Common myeloid progenitor, CD34-positive (primary cell): ENCODE results near the gene ERGIC2.

Source experiments
- CTCF ChIA-PET: fragments of 350-600 bp; sonication (Branson Sonifier 250); formaldehyde crosslinking; loops from one replicate; lab custom pipeline; 2021; ENCODE audit warnings: antibody characterized with exemption; lab: Charles Lee
- POLR2A ChIA-PET: fragments of 350-600 bp; sonication (Branson Sonifier 250); formaldehyde crosslinking; loops from one replicate; lab custom pipeline; 2021; ENCODE audit warnings: antibody characterized with exemption; lab: Charles Lee
- DNase-seq, 3 donors: peaks; one replicate each; pipeline versions ENCODE4 v3.0.0 to v3.0.0-alpha.2; 2013
- H3K27ac ChIP-seq, 2 experiments: 1 replicate in 1 of 2; 2 replicates in 1 of 2; pipeline ENCODE4 v1.7.0; 2013; ENCODE audit warnings: inconsistent platforms in 2 of 2, low read length in 2 of 2, mild to moderate bottlenecking in 2 of 2, low read depth in 1 of 2, moderate library complexity in 1 of 2; ENCODE audit not compliant: severe bottlenecking in 2 of 2, insufficient read depth in 1 of 2, poor library complexity in 1 of 2
- H3K27me3 ChIP-seq, 5 experiments: replicated peaks in 2 of 5; 1 replicate in 3 of 5; 2 replicates in 2 of 5; pipeline versions ENCODE4 v1.6.1 to v1.7.0; 2013; ENCODE audit warnings: low read length in 4 of 5, mild to moderate bottlenecking in 2 of 5, moderate library complexity in 2 of 5, inconsistent platforms in 1 of 5; ENCODE audit not compliant: insufficient read depth in 5 of 5, control insufficient read depth in 4 of 5
- H3K36me3 ChIP-seq, 4 experiments: 1 replicate in 2 of 4; 2 replicates in 2 of 4; pipeline versions ENCODE4 v1.6.1 to v1.7.0; 2013; ENCODE audit warnings: low read length in 3 of 4, control low read depth in 1 of 4, mild to moderate bottlenecking in 1 of 4; ENCODE audit not compliant: control insufficient read depth in 4 of 4, insufficient read depth in 4 of 4
- H3K4me1 ChIP-seq, 4 experiments: 1 replicate in 3 of 4; 2 replicates in 1 of 4; pipeline versions ENCODE4 v1.6.1 to v1.7.1; 2013; ENCODE audit warnings: low read length in 3 of 4, mild to moderate bottlenecking in 3 of 4, control low read depth in 1 of 4, inconsistent platforms in 1 of 4, moderate library complexity in 1 of 4; ENCODE audit not compliant: control insufficient read depth in 4 of 4, insufficient read depth in 4 of 4; ENCODE audit errors: control extremely low read depth in 1 of 4
- H3K4me3 ChIP-seq, 7 experiments: 1 replicate in 4 of 7; 2 replicates in 3 of 7; pipeline versions ENCODE4 v1.5.1 to v1.7.0; 2013; ENCODE audit warnings: mild to moderate bottlenecking in 7 of 7, low read length in 6 of 7, moderate library complexity in 6 of 7, inconsistent platforms in 2 of 7, low read depth in 2 of 7, control low read depth in 1 of 7; ENCODE audit not compliant: insufficient read depth in 4 of 7, control insufficient read depth in 1 of 7; ENCODE audit errors: extremely low read depth in 1 of 7
- H3K9me3 ChIP-seq, 5 experiments: 1 replicate in 4 of 5; 2 replicates in 1 of 5; pipeline versions ENCODE4 v1.6.1 to v1.7.1; 2013; ENCODE audit warnings: low read length in 4 of 5, mild to moderate bottlenecking in 2 of 5, inconsistent platforms in 1 of 5, low read depth in 1 of 5, moderate library complexity in 1 of 5; ENCODE audit not compliant: control insufficient read depth in 4 of 5, insufficient read depth in 2 of 5; ENCODE audit errors: control extremely low read depth in 1 of 5
- WGBS: methylation state at CpG from one replicate; pipeline ENCODE4 v1.1.5; 2013; ENCODE audit not compliant: insufficient coverage; 5-methylcytosine and 5-hydroxymethylcytosine counted together

ERGIC2 gene

DNA sequence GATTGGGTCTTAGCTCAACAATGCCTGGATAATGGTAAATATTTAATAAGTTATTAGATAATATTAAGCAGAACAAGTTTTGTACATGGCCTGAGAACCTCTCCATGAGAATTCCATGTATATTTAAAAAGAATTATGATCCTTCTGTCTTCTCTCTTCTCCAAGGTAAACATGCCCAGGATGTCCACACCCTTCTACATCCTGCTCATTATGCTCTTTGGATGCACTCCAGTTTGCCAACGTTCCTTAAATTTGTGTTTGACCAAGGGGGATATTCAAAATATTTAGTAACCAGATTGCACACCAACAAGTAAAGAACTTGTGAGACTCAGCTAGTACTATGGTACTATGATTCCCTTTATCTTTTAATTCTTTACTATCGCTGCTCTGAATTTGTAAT, 44.8 kb upstream of the ERGIC2 start:
- POLR2A ChIA-PET = no interaction called here
- WGBS = 83% methylated on average over 1 of the region's 2 CpGs

DNA sequence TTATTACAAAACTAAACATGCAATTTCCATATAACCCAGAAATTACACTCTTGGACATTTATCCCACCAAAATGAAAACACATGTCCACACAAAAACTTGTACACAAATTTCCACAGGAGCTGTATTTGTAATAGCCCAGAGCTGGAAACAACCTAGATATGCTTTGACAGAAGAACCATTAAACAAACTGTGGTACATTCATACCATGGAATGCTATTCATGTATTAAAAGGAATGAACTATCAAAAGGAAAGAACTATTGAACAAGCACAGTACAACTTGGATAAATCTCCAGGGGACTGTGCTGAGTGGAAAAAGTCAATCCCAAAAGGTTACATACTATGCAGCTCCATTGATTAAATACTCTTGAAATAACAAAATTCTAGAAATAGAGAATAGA, 35.8 kb upstream of the ERGIC2 start:
- no peak overlapping the region for H3K4me3 ChIP-seq
- no peaks in the 10 kb centered on the region for H3K36me3 ChIP-seq
- POLR2A ChIA-PET = no interaction called here
- peaks cover 0 to 15% (median 0%) of the 10 kb centered on the region in 5 experiments for H3K27me3 ChIP-seq
- H3K4me1 ChIP-seq = no peaks in the 10 kb centered on the region
- no peak overlapping the region for H3K27ac ChIP-seq
- CTCF ChIA-PET = no interaction called here
- no peak for DNase-seq
- peaks cover 0 to 2% (median 0%) of the 10 kb centered on the region in 5 experiments for H3K9me3 ChIP-seq

More for the DNA sequence above, 44.8 kb upstream of the ERGIC2 start:
- CTCF ChIA-PET = no interaction called here
- DNase-seq = no peak
- no peak overlapping the region for H3K4me3 ChIP-seq
- H3K4me1 ChIP-seq = peaks cover 0 to 7% (median 6%) of the 10 kb centered on the region in 4 experiments
- no peaks in the 10 kb centered on the region for H3K36me3 ChIP-seq
- H3K27ac ChIP-seq = no peak overlapping the region
- peaks cover 0 to 3% (median 0%) of the 10 kb centered on the region in 5 experiments for H3K27me3 ChIP-seq
- no peaks in the 10 kb centered on the region for H3K9me3 ChIP-seq

DNA sequence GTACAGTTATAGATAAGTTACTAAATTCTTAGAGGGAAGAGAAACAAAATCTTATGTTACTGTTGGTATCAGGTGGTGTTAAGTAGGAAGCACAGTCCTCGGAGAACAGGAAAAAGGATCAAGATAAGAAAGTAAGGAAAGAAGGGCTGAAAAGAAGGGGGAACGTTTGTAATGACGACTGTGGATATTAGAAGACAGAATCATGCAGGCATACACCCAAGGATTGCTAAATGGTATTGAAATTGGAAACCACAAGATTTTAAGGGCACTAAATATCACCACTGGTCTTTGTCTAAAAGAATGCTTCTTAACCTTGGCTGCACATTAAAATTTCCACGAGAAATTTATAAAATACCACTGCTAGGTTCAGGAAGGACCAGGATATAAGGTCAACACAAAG, 34.1 kb upstream of the ERGIC2 start:
- Histone ChIP-seq H3K27me3 (peaks cover 0 to 12% (median 0%) of the 10 kb centered on the region in 5 experiments), H3K4me3 (no peak overlapping the region), H3K9me3 (peaks cover 0 to 2% (median 0%) of the 10 kb centered on the region in 5 experiments), H3K36me3 (no peaks in the 10 kb centered on the region), H3K4me1 (no peaks in the 10 kb centered on the region), H3K27ac (no peak overlapping the region)
- ChIA-PET CTCF (no interaction called here), POLR2A (no interaction called here)
- 49% methylated on average over 4 of the region's 4 CpGs for WGBS
- no peak for DNase-seq

DNA sequence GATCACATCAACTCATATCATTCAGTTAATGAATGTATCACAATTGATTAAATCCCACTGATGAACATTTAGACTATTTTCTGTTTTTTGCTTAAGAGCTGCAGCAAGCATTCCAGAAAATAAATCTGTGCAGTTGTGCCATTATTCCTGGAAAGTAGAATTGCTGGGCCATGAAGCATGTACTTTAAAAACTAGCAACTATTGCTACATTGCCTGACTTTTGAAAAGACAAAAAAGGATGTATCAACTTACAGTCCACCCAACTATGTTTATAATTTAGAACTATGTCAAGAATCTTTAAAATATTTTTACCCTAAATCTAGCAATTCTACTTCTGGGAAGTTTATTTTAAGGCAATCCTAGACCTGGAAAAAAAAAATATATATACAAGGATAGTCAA, 33.4 kb upstream of the ERGIC2 start:
- no peaks in the 10 kb centered on the region for H3K36me3 ChIP-seq
- no peak overlapping the region for H3K27ac ChIP-seq
- ChIA-PET POLR2A (no interaction called here), CTCF (no interaction called here)
- H3K27me3 ChIP-seq = peaks cover 0 to 12% (median 0%) of the 10 kb centered on the region in 5 experiments
- H3K4me3 ChIP-seq = no peak overlapping the region
- H3K9me3 ChIP-seq = peaks cover 0 to 2% (median 0%) of the 10 kb centered on the region in 5 experiments
- no peaks in the 10 kb centered on the region for H3K4me1 ChIP-seq
- DNase-seq = no peak

DNA sequence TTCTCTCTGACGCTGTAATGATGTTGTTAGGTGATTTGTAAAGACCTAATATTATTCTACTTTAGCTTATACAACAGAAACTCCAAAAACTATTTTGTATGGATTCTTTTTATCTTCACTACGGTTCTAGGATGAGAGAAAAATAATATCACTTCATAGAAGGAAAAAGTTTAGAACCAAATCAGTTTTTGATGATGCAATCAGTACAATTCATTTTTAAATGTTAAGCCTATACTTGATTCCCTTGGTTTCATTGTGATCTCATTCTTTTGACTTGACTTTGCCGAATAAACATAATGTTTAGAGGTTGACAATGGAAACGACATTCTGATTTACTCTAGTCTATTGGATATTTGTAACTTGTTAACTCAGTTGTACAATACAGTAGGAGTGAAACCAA, 24.6 kb upstream of the ERGIC2 start:
- H3K4me3 ChIP-seq = no peak overlapping the region
- POLR2A ChIA-PET = no interaction called here
- H3K36me3 ChIP-seq = no peaks in the 10 kb centered on the region
- no peaks in the 10 kb centered on the region for H3K9me3 ChIP-seq
- no peaks in the 10 kb centered on the region for H3K4me1 ChIP-seq
- CTCF ChIA-PET = no interaction called here
- no CpG with 5 or more reads among the region's 4 CpGs for WGBS
- H3K27ac ChIP-seq = no peak overlapping the region
- no peak for DNase-seq
- H3K27me3 ChIP-seq = peaks cover 0 to 1% (median 0%) of the 10 kb centered on the region in 5 experiments

DNA sequence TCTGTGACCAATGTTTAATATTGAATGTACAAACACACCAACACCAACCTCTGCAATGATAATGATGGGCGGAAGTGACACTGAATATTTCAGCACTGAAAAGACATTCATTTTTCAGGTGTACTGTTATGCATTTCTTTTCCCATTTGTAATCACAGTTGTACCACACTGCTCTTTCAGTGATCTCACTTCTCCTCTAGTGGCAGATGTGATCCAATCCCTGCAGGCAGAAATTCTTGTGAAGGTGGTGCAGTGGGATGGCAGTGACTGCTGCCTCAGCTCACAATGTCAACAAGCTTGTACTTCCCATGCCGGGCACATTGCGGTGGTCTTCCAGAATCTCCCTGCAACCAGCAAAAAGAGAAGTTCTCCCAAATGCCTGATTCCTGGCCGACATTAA, 23.0 kb upstream of the ERGIC2 start:
- POLR2A ChIA-PET = no interaction called here
- Histone ChIP-seq H3K4me3 (no peak overlapping the region), H3K27me3 (peaks cover 0 to 1% (median 0%) of the 10 kb centered on the region in 5 experiments), H3K27ac (no peak overlapping the region), H3K36me3 (no peaks in the 10 kb centered on the region), H3K9me3 (no peaks in the 10 kb centered on the region), H3K4me1 (no peaks in the 10 kb centered on the region)
- CTCF ChIA-PET = no interaction called here
- WGBS = 63% methylated on average over 4 of the region's 4 CpGs
- no peak for DNase-seq

DNA sequence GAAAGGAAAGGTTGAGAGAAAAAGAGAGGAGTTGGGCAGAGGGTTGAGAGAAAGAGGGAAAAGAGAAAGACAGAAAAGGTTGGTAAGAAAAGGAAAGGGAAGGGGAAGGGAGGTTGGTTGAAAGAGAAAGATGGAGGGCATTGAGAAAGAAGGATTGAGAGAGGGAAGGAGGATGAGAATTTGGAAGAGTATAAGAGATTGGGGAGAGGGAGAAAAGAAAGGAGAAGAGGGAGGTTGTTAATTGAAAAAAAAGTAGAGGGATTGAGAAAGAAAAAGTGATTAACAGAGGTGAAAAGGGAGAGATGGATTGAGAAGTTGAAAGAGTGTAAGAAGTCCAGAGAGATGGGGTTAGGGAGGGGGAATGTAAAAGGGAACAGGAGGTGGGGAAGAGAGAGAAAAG, 21.5 kb upstream of the ERGIC2 start:
- no peaks in the 10 kb centered on the region for H3K4me1 ChIP-seq
- H3K27ac ChIP-seq = no peak overlapping the region
- no peaks in the 10 kb centered on the region for H3K9me3 ChIP-seq
- CTCF ChIA-PET = no interaction called here
- H3K4me3 ChIP-seq = no peak overlapping the region
- no peaks in the 10 kb centered on the region for H3K36me3 ChIP-seq
- DNase-seq = no peak
- H3K27me3 ChIP-seq = peaks cover 0 to 1% (median 0%) of the 10 kb centered on the region in 5 experiments
- POLR2A ChIA-PET = no interaction called here
